Neuronal stem cell (in vitro differentiated cells): ENCODE measurements around the gene IL17D.
"Not testable (repeated sequence)": the region's sequence is repeated elsewhere in the genome, so short reads cannot be mapped to it uniquely, and the experiment has no call there.

Experiments
- DNase-seq: peaks from one replicate; pipeline ENCODE4 v3.0.0-alpha.2; 2013; ENCODE audit warnings: low spot score
- H2AFZ ChIP-seq: one replicate; pipeline ENCODE4 v1.6.1; 2013; ENCODE audit warnings: mild to moderate bottlenecking, low read length, inconsistent platforms
- H2AK5ac ChIP-seq: 2 replicates; pipeline ENCODE4 v1.6.1; 2013; ENCODE audit warnings: low read depth, mild to moderate bottlenecking, inconsistent platforms, low read length, moderate library complexity, mixed read lengths
- H2BK120ac ChIP-seq: 2 replicates; pipeline ENCODE4 v1.6.1; 2013; ENCODE audit warnings: low read depth, mild to moderate bottlenecking, inconsistent platforms, low read length, moderate library complexity, mixed read lengths
- H2BK12ac ChIP-seq: one replicate; pipeline ENCODE4 v1.6.1; 2013; ENCODE audit warnings: low read length, inconsistent platforms
- H2BK15ac ChIP-seq: 2 replicates; pipeline ENCODE4 v1.6.1; 2013; ENCODE audit warnings: mild to moderate bottlenecking, low read length, inconsistent platforms, mixed read lengths
- H2BK5ac ChIP-seq: one replicate; pipeline ENCODE4 v1.6.1; 2013; ENCODE audit warnings: inconsistent platforms, mild to moderate bottlenecking, low read length, moderate library complexity
- H3K14ac ChIP-seq: one replicate; pipeline ENCODE4 v1.6.1; 2013; ENCODE audit warnings: low read length, inconsistent platforms
- H3K18ac ChIP-seq: 2 replicates; pipeline ENCODE4 v1.6.1; 2013; ENCODE audit warnings: low read length, inconsistent platforms
- H3K23ac ChIP-seq: 2 replicates; pipeline ENCODE4 v1.6.1; 2013; ENCODE audit warnings: low read depth, mild to moderate bottlenecking, mixed read lengths, low read length, inconsistent platforms; ENCODE audit not compliant: poor library complexity
- H3K27ac ChIP-seq: replicated peaks from 3 replicates; pipeline ENCODE4 v1.5.1; 2013; ENCODE audit warnings: low read length, inconsistent platforms
- H3K27me3 ChIP-seq, 3 experiments: 2 replicates each; pipeline ENCODE4 v1.6.1; 2013; ENCODE audit warnings: low read length in 3 of 3, mild to moderate bottlenecking in 2 of 3, inconsistent platforms in 1 of 3, low read depth in 1 of 3, mixed read lengths in 1 of 3, moderate library complexity in 1 of 3; ENCODE audit not compliant: control insufficient read depth in 3 of 3, insufficient read depth in 3 of 3
- H3K36me3 ChIP-seq, 2 donors: replicated peaks in 1 of 2; 2 replicates each; pipeline ENCODE4 v1.6.1; 2013; ENCODE audit warnings: low read length in 2 of 2; ENCODE audit not compliant: control insufficient read depth in 2 of 2, insufficient read depth in 2 of 2
- H3K4ac ChIP-seq: 2 replicates; pipeline ENCODE4 v1.6.1; 2013; ENCODE audit warnings: inconsistent platforms, mild to moderate bottlenecking, low read length, moderate library complexity
- H3K4me1 ChIP-seq, 2 donors: 1 replicate in 1 of 2; 2 replicates in 1 of 2; pipeline ENCODE4 v1.6.1; 2013; ENCODE audit warnings: low read length in 2 of 2, low read depth in 1 of 2; ENCODE audit not compliant: control insufficient read depth in 2 of 2, insufficient read depth in 1 of 2
- H3K4me2 ChIP-seq: one replicate; pipeline ENCODE4 v1.6.1; 2013; ENCODE audit warnings: mild to moderate bottlenecking, low read length, inconsistent platforms; ENCODE audit not compliant: insufficient read depth, poor library complexity, severe bottlenecking
- H3K4me3 ChIP-seq, 2 donors: 2 replicates each; pipeline ENCODE4 v1.5.1; 2013; ENCODE audit warnings: low read length in 2 of 2, mild to moderate bottlenecking in 2 of 2, inconsistent platforms in 1 of 2, moderate library complexity in 1 of 2
- H3K79me1 ChIP-seq: one replicate; pipeline ENCODE4 v1.6.1; 2013; ENCODE audit warnings: low read depth, mild to moderate bottlenecking, inconsistent platforms, low read length, moderate library complexity
- H3K9ac ChIP-seq: one replicate; pipeline ENCODE4 v1.6.1; 2013; ENCODE audit warnings: mild to moderate bottlenecking, low read depth, low read length, inconsistent platforms; ENCODE audit not compliant: poor library complexity
- H3K9me3 ChIP-seq, 2 donors: replicated peaks in 1 of 2; 2 replicates each; pipeline versions ENCODE3 to v1.6.1; 2013; ENCODE audit warnings: low read length in 2 of 2, mild to moderate bottlenecking in 2 of 2, inconsistent platforms in 1 of 2, low read depth in 1 of 2, mixed read lengths in 1 of 2, moderate library complexity in 1 of 2; ENCODE audit not compliant: control insufficient read depth in 2 of 2, insufficient read depth in 1 of 2
- H4K8ac ChIP-seq: one replicate; pipeline ENCODE4 v1.6.1; 2013; ENCODE audit warnings: low read depth, mild to moderate bottlenecking, inconsistent platforms, low read length, moderate library complexity
- H4K91ac ChIP-seq: one replicate; pipeline ENCODE4 v1.6.1; 2013; ENCODE audit warnings: low read length, low read depth, mild to moderate bottlenecking, inconsistent platforms; ENCODE audit not compliant: poor library complexity
- WGBS, 2 donors: extraction: QIAGEN DNeasy Blood & Tissue Kit; methylation state at CpG; one replicate each; pipeline ENCODE4 v1.1.7; 2013; ENCODE audit warnings: missing lambda C conversion rate in 2 of 2, mixed read lengths in 1 of 2; ENCODE audit not compliant: insufficient read length in 2 of 2, insufficient replicate concordance in 1 of 2; ENCODE audit errors: extremely low coverage in 2 of 2; 5-methylcytosine and 5-hydroxymethylcytosine counted together

Gene IL17D

GRCh38 chr13:20679879-20680278, 23.6 kb upstream of the IL17D start:
- Histone ChIP-seq H3K27me3 (no peaks in the 10 kb centered on the region), H3K4ac (no peak overlapping the region), H2AFZ (no peak overlapping the region), H3K9ac (no peak overlapping the region), H2AK5ac (no peak overlapping the region), H2BK15ac (no peak overlapping the region), H3K4me1 (peaks cover 0 to 10% of the 10 kb centered on the region in 2 donors), H3K23ac (no peak overlapping the region), H3K4me3 (no peak overlapping the region), H3K14ac (no peak overlapping the region), H3K27ac (no peak overlapping the region), H2BK5ac (no peak overlapping the region), H3K18ac (no peak overlapping the region), H3K4me2 (no peak overlapping the region), H3K36me3 (peaks cover 0 to 14% of the 10 kb centered on the region in 2 donors), H4K8ac (no peak overlapping the region), H3K79me1 (no peaks in the 10 kb centered on the region), H2BK12ac (no peak overlapping the region), H3K9me3 (no peaks in the 10 kb centered on the region), H4K91ac (no peak overlapping the region), H2BK120ac (no peak overlapping the region)
- no CpG with 5 or more reads among the region's 3 CpGs for whole genome bisulfite sequencing, 2 donors
- DNase-seq, result no peak

GRCh38 chr13:20680416-20681080, 23.0 kb upstream of the IL17D start:
- Histone ChIP-seq H2BK12ac (no peak overlapping the region), H2BK5ac (no peak overlapping the region), H2AFZ (no peak overlapping the region), H3K9me3 (no peaks in the 10 kb centered on the region), H4K91ac (no peak overlapping the region), H3K79me1 (no peaks in the 10 kb centered on the region), H3K36me3 (peaks cover 0 to 10% of the 10 kb centered on the region in 2 donors), H3K9ac (no peak overlapping the region), H2BK120ac (no peak overlapping the region), H3K4me2 (no peak overlapping the region), H3K4me3 (no peak overlapping the region), H3K4me1 (peaks cover 0 to 10% of the 10 kb centered on the region in 2 donors), H3K27me3 (no peaks in the 10 kb centered on the region), H3K4ac (no peak overlapping the region), H3K27ac (no peak overlapping the region), H2BK15ac (no peak overlapping the region), H2AK5ac (no peak overlapping the region), H4K8ac (no peak overlapping the region), H3K23ac (no peak overlapping the region), H3K14ac (no peak overlapping the region), H3K18ac (no peak overlapping the region)
- no peak for DNase-seq
- no CpG with 5 or more reads among the region's 10 CpGs for WGBS, 2 donors

- not testable (repeated sequence) for H4K8ac ChIP-seq, H3K9ac ChIP-seq, H3K18ac ChIP-seq, H3K4me2 ChIP-seq, H2AFZ ChIP-seq, H2BK120ac ChIP-seq, H3K9me3 ChIP-seq, H3K14ac ChIP-seq, H2BK5ac ChIP-seq, H3K4ac ChIP-seq, H3K23ac ChIP-seq, H3K4me1 ChIP-seq, H3K79me1 ChIP-seq, H2BK15ac ChIP-seq, H3K36me3 ChIP-seq, H3K27me3 ChIP-seq, H4K91ac ChIP-seq, DNase-seq, H3K27ac ChIP-seq, H3K4me3 ChIP-seq, H2BK12ac ChIP-seq, H2AK5ac ChIP-seq
- WGBS, 2 donors, result no CpG with 5 or more reads among the region's 5 CpGs
These were observed 22.0 kb upstream of the IL17D start for GRCh38 chr13:20681481-20681880.

GRCh38 chr13:20682061-20682460, 21.4 kb upstream of the IL17D start:
- DNase-seq, result no peak
- Histone ChIP-seq H4K91ac (no peak overlapping the region), H3K4me2 (no peak overlapping the region), H3K4me1 (peaks cover 2 to 10% of the 10 kb centered on the region in 2 donors), H2BK15ac (no peak overlapping the region), H2BK120ac (no peak overlapping the region), H2BK12ac (no peak overlapping the region), H3K27ac (no peak overlapping the region), H3K14ac (no peak overlapping the region), H3K27me3 (no peaks in the 10 kb centered on the region), H3K36me3 (no peaks in the 10 kb centered on the region), H3K23ac (no peak overlapping the region), H3K9me3 (no peaks in the 10 kb centered on the region), H4K8ac (no peak overlapping the region), H3K4ac (no peak overlapping the region), H2AFZ (no peak overlapping the region), H3K9ac (no peak overlapping the region), H3K79me1 (no peaks in the 10 kb centered on the region), H3K4me3 (no peak overlapping the region), H2BK5ac (no peak overlapping the region), H3K18ac (no peak overlapping the region), H2AK5ac (no peak overlapping the region)
- no CpG with 5 or more reads among the region's 1 CpG for WGBS, 2 donors
